ENCODE data around the gene NEFH.

- TF ChIP-seq POLR2A (IDR thresholded peaks at IDR 0.05) = no peak
- no peak for TF ChIP-seq CTCF (IDR thresholded peaks at IDR 0.05)
These were observed at the start of gene NEFH for GRCh38 chr22:29479417-29480261.
